HG02973 (cell line): ENCODE results near the gene TYRO3.

Experiments
- ATAC-seq: cut with Tn5 transposase; IDR thresholded peaks from one replicate; pipeline ENCODE4 v1.9.1; 2021; ENCODE audit warnings: moderate library complexity; ENCODE audit not compliant: unreplicated experiment

The TYRO3 gene

GRCh38 chr15:41603411-41603935 lies 44.5 kb downstream of the TYRO3 start:
- no peak for ATAC-seq

DNA sequence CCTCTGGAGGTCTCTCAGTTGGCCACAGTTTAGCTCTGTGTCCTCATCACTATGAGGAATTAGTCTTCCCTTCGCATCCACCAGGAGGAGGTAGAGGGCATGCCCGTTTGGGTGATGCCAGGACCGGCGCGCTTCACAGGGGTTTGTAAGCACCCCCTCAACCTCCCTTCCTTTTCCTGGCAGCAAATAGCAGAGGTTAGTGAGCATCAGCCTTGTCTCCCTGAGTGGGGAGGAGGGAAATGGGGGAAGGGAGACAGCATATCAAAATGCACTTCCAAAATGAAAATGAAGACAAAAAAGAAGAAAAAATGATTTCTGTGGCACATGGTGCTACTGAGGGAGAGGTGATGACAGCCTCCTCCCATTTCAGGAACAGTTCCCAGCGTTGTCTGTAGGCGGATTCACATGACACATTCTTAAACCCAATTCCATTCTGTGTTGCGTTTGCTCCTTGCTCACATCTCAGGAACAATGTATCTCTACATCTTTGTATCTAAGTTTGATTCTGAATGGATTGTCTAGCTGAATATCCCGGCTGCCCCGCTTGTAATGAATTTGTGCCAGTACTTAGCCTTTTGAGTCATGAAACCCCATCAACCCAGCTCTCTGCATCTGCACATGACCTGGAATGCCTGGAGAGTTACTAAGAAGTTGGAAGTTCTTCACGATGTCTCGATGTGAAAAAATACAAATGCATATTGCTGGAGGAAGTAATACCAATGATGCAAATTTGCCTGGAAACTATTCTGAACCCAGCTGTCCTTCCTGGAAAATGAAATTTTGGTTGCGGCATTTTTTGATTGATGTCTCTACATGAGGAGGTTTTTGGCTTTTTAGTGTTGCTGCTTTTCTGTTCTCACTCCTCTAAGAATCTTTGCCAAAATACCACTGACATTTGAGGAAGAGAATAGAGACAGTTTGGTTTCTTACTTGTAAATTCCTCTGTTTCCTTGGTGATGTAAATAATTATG lies 45.2 kb downstream of the TYRO3 start:
- ATAC-seq: no peak

DNA sequence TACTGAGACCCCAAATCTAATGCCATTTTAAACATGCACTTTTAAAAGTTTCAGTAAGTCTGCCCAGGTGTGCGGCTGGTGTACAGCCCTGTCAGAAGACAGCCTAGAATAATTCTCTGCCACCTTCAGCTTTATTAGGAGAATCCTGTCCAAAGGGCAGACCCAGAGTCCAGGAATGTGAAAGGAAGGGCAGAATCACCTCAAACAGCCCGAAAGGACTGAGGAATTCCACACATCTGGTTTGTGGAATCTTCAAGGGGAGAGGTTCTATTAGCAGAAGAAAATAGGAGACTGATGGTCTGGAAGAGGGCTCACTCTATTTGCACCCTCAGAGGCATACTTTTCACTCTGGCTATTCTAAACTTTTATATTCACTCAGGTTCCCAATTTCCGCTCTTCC lies 46.6 kb downstream of the TYRO3 start:
- ATAC-seq: no peak

- no peak for ATAC-seq
Measured at GRCh38 chr15:41606997-41607396, 48.0 kb downstream of the TYRO3 start.

DNA sequence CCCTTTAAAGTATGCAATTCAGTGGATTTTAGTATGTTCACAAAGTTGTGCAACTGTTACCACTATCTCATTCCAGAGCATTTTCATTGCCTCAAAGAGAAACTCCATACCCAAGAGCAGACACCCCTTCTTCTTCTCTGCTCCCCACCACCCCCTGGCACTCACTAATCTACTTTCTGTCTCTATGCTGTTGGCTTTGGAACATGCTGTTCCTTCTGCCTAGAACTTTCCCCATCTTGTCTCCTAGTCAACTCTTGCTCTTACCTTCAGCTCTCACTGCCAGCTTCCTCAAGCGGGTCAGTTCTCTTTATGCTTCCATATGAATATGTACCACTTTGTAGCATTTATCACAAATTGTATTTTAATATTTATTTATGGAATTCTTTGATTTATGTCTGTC lies 50.1 kb downstream of the TYRO3 start:
- ATAC-seq: no peak

DNA sequence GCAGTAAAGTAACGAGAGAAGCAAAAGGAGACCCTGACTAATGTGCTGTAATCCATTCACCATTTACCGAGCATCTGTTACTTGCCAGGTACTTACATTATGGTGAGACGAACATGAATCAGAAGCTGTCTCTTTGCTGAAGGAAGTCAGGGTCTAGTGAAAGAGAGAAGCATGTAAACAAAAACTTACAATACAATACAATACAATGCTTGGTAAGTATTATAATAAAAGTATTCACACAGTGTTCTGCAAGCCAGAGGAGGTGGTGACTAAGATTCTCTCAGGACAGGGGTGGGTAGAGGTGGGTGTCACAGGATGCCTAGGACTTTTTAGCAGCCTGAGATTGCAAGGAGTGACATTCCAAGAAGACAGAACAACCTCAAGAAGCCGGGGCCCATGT lies 51.0 kb downstream of the TYRO3 start:
- ATAC-seq: no peak

DNA sequence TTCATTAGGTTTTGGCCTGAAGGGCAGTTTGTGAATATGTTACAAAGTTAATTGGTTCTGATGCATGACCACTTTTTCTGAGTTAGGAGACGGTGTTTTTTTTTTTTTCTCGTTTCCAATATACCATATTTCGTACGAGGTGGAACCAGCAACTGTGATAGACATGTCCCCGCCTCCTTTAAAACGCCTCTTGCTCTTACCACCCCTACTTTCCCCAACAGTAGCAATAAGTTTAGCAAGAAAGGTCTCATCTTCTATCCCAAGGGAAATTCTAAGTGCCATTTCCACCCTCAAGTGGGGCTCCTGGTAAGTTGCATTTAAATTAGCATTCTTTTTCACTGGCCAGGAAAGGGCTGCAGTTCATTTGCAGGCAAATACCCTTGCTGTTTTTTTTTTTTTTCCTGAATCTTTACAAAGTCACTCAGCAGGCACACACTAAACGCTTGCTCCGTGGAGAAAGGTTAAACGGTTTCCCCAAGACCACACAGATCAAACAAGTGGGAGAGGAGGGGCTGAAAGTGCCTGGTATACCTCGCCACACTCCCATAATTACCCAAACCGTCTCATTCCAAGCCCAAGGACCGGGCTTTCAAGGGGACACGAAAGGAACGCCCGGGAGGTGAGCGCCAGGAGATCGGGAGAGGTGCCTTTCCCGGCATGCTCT lies 61.7 kb downstream of the TYRO3 start:
- no peak for ATAC-seq

DNA sequence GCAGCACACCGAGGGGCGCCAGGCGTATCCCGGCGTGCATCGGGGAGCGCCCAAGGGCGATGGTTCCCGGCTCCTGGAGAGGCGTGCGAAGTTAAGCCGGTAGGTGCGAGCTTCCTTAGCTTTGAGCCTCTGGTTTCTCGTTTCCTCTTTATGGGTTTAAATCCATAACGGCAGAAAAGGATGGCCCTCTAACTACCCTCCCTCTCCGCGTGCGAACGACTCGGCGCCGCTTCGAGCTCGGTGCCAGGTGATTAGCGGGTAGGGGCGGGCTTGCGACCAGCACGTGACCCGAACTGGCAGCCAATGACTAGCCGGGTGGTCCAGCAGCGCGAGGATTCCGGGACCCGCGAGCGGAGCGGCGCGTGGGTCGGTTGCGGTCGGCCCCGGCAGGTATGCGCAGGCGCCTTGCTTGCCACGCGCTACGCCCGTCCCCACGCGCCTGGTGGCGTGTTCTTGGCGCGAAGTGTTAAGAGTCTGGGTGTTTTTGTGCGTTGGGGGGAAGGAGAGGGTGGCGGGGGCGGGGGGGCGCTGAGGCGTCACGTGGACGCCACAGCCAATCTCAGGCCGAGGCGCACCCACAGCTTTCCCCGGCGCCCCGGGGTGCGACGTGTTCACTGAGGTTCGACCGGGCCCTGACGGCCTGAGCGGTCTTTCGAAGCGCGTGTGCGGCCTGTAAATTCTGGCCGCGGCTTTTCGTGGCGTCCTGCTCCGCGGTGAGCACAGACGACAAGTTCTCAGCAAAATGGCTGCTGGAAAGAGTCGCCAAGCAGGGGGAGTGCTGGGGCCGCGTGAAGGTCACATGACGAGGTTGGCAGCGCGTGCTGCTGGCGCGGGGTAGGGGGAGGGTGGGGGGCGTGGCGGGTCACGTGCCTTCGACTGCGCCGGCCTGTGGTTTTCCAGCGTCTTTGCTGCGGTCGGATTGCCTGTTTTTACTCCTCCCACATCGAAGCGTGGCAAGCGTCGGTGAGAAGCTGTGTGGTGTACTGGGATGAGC lies 62.5 kb downstream of the TYRO3 start:
- peak; percentile 54 for ATAC-seq

DNA sequence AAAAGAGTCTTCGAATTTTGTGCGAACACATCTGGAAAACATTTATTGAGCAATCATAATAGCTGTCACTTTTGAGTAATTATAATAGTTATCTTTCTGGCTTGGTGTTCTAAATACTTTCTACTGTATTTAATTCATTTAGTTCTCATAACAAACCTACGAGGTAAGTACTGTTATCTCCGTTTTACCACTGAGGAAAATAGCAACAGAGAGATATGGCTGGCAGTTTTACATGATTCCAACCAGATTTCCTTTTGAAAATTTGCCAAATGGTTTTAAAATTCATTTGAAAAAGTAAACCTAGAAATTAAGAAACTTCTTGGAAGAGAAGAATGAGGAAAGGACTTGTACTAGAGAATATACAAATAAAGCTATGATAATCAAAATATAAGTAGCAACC lies 63.9 kb downstream of the TYRO3 start:
- no peak for ATAC-seq

DNA sequence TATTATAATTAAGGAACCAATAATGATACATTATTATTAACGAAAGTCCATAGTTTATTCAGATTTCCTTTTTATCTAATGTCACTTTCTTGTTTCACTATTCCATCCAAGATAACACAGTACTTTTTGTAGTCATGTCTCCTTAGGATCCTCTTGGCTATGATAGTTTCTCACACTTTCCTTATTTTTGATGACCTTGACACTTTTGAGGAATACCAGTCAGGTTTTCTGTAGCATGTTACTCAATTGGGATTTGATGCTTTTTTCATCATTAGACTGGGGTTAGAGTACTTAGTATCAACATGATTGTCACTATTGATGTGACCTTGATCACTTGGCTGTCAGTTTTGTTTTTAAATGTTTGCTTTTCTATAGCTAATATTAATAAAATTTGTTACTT lies 68.2 kb downstream of the TYRO3 start:
- no peak for ATAC-seq

GRCh38 chr15:41629463-41629862 lies 70.5 kb downstream of the TYRO3 start:
- no peak for ATAC-seq

- no peak for ATAC-seq
Measured at GRCh38 chr15:41629883-41630282, 70.9 kb downstream of the TYRO3 start.

GRCh38 chr15:41630616-41631217 lies 71.7 kb downstream of the TYRO3 start:
- no peak for ATAC-seq

- ATAC-seq: no peak
Measured at GRCh38 chr15:41631880-41632470, 73.0 kb downstream of the TYRO3 start.
